Esophagus muscularis mucosa (tissue), 4 donors: ENCODE data around the gene NSF.

Experiments used
- CTCF ChIP-seq, 3 experiments: fragments of 200-600 bp in 2 of 3; fragments of 450-650 bp in 1 of 3; sonication (generic) in 2 of 3; IDR thresholded peaks; one replicate each; pipeline ENCODE4 v1.5.1; 2017 to 2019; ENCODE audit warnings: antibody characterized with exemption in 3 of 3, mild to moderate bottlenecking in 2 of 3, moderate library complexity in 1 of 3
- EP300 ChIP-seq: sonication (generic); formaldehyde crosslinking; IDR thresholded peaks from one replicate; pipeline ENCODE4 v1.6.1; 2017; ENCODE audit warnings: antibody characterized with exemption
- POLR2A ChIP-seq: fragments of 450-650 bp; IDR thresholded peaks from one replicate; pipeline ENCODE4 v1.6.1; 2017; ENCODE audit warnings: antibody characterized with exemption, moderate library complexity, mild to moderate bottlenecking, low read depth
- POLR2AphosphoS5 ChIP-seq, 2 donors: sonication (generic); formaldehyde crosslinking; IDR thresholded peaks; one replicate each; pipeline ENCODE4 v1.6.1; 2017; ENCODE audit warnings: antibody characterized with exemption in 2 of 2

- TF ChIP-seq CTCF (IDR thresholded peaks at IDR 0.05) (no peak), POLR2A (no peak), POLR2AphosphoS5 (IDR thresholded peaks at IDR 0.05) (no peak), EP300 (no peak)
Observed at GRCh38 chr17:46730679-46731078, 140.2 kb downstream of the NSF start.
